Vagina (tissue), 2 donors: ENCODE results near the gene RIF1.

ENCODE experiments used
- CTCF ChIP-seq, 3 experiments: fragments of 450-650 bp in 2 of 3; fragments of 200-600 bp in 1 of 3; sonication (generic) in 1 of 3; IDR thresholded peaks; one replicate each; pipeline ENCODE4 v1.5.1; 2017 to 2019; ENCODE audit warnings: antibody characterized with exemption in 3 of 3, mild to moderate bottlenecking in 2 of 3, moderate library complexity in 2 of 3
- POLR2A ChIP-seq, 2 donors: fragments of 450-650 bp; IDR thresholded peaks; one replicate each; pipeline ENCODE4 v1.6.1; 2017; ENCODE audit warnings: antibody characterized with exemption in 2 of 2, mild to moderate bottlenecking in 2 of 2, moderate library complexity in 2 of 2
- POLR2AphosphoS5 ChIP-seq, 2 donors: sonication (generic); formaldehyde crosslinking; IDR thresholded peaks; one replicate each; pipeline ENCODE4 v1.9.0; 2017; ENCODE audit warnings: antibody characterized with exemption in 2 of 2, mild to moderate bottlenecking in 2 of 2, low read depth in 1 of 2; ENCODE audit not compliant: insufficient read depth in 1 of 2

DNA sequence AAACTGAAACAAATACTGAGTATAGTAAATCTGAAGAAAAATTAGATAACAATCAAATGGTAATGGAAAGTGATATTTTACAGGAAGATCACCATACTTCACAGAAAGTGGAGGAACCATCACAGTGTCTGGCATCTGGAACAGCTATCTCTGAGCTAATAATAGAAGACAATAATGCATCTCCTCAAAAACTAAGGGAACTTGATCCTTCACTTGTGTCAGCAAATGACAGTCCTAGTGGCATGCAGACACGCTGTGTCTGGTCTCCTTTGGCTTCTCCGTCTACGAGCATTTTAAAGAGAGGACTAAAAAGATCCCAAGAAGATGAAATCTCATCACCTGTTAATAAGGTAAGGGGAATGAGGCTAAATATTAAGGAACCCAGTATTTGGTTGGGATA, 56.1 kb downstream of the RIF1 start:
- TF ChIP-seq POLR2AphosphoS5 (IDR thresholded peaks at IDR 0.05; ENCODE audit: insufficient read depth in 1 of 2, low read depth in 1 of 2): no peak
- no peak for TF ChIP-seq CTCF (IDR thresholded peaks at IDR 0.05)
- TF ChIP-seq POLR2A (IDR thresholded peaks at IDR 0.05): no peak
